ENCODE data around the gene SMIM43. TPM values are rescaled to one million over a fixed set of nuclear protein-coding genes. Genes with fewer than 3 reads are reported as not detected.
A peak's percentile ranks its signal among the peaks of the same experiment; 100 is the strongest.

SMIM43 gene
- total RNA-seq, 2 donors from 2014 or later = 0.21 TPM; not detected in 1

DNA sequence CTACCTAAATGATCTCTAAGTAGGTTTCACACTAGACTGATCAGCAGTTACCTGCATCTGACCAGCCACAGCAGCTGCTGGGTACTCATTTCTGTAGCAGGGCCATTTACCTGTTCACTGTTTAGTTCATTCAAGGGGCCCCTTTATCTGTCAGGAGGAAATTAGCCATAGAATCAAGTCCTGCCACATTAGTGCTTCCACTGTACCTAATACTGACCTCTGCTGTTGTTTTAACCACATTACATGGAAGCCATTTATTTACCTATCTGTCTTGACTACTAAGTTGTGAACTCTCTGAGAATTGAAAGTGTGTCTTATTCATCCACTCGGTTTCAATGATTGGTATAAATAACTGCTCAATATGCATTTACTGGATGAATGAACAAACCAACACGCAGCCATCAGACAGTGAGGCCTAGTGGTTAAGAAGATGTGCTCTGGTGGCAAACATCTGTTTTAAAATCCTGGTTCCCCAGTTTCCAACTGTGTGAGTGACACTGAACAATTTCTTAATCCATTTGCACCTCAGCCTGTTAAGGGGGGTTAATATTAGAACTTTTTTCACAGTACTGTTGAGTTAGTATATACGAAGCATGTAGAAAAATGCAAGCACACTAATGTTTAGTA, 38.2 kb downstream of the SMIM43 start:
- Histone ChIP-seq H3K27ac (no peak overlapping the region), H3K4me3 (no peak overlapping the region), H3K36me3 (no peaks in the 10 kb centered on the region), H3K4me1 (no peaks in the 10 kb centered on the region), H3K27me3 (no peaks in the 10 kb centered on the region), H3K9ac (ENCODE audit: low read depth in 2 of 2, low read length in 2 of 2) (no peak overlapping the region), H3K9me3 (no peaks in the 10 kb centered on the region)
- TF ChIP-seq CTCF (IDR thresholded peaks at IDR 0.05) = peak; percentile 63
- intact Hi-C loops (cut with DNase I) = loop anchor here (5.0 kb wide), 1 partner anchor 354 kb away; no protein-coding TSS in a partner anchor
- DNase-seq = no peak

GRCh38 chr4:121724671-121725070, 40.3 kb downstream of the SMIM43 start:
- TF ChIP-seq CTCF (IDR thresholded peaks at IDR 0.05) = no peak
- Histone ChIP-seq H3K27me3 (no peaks in the 10 kb centered on the region), H3K27ac (no peak overlapping the region), H3K4me1 (no peaks in the 10 kb centered on the region), H3K4me3 (no peak overlapping the region), H3K9ac (ENCODE audit: low read depth in 2 of 2, low read length in 2 of 2) (no peak overlapping the region), H3K36me3 (no peaks in the 10 kb centered on the region), H3K9me3 (no peaks in the 10 kb centered on the region)
- no peak for DNase-seq
- intact Hi-C loops (cut with DNase I) = loop anchor here (5.0 kb wide), 1 partner anchor 352 kb away; no protein-coding TSS in a partner anchor

- no peaks in the 10 kb centered on the region for H3K36me3 ChIP-seq
- intact Hi-C loops (cut with DNase I) = no loop called here
- H3K9me3 ChIP-seq = no peaks in the 10 kb centered on the region
- no peak for DNase-seq
- H3K27me3 ChIP-seq = no peaks in the 10 kb centered on the region
- no peak overlapping the region for H3K4me3 ChIP-seq
- H3K9ac ChIP-seq (ENCODE audit: low read depth in 2 of 2, low read length in 2 of 2) = no peak overlapping the region
- H3K27ac ChIP-seq = no peak overlapping the region
- H3K4me1 ChIP-seq = no peaks in the 10 kb centered on the region
- TF ChIP-seq CTCF (IDR thresholded peaks at IDR 0.05) = no peak
These were observed 43.3 kb downstream of the SMIM43 start for GRCh38 chr4:121721700-121722099.

DNA sequence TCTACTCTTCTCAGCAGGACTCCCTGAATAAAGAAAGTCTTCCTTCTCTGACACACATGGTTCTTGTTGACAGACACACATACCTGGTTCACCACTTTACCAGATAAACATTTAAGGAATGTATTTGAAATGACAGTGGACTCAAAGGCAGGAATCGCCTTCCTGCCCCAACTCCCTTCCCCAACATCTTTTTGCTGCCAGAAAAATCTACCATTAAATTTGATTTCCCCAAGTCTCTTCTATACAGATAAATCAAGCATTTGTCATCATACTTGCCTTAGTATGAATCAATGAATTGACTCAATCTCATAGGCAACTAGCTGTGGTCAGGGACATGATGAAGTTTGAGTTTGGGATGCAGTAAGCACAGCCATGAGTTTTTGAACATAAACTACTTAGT, 44.9 kb downstream of the SMIM43 start:
- H3K4me3 ChIP-seq = no peak overlapping the region
- no peaks in the 10 kb centered on the region for H3K36me3 ChIP-seq
- no peaks in the 10 kb centered on the region for H3K27me3 ChIP-seq
- no peaks in the 10 kb centered on the region for H3K4me1 ChIP-seq
- H3K9ac ChIP-seq (ENCODE audit: low read depth in 2 of 2, low read length in 2 of 2) = no peak overlapping the region
- intact Hi-C loops (cut with DNase I) = no loop called here
- DNase-seq = no peak
- no peak for TF ChIP-seq CTCF (IDR thresholded peaks at IDR 0.05)
- H3K9me3 ChIP-seq = no peaks in the 10 kb centered on the region
- H3K27ac ChIP-seq = no peak overlapping the region

- DNase-seq = no peak
- Histone ChIP-seq H3K9ac (ENCODE audit: low read depth in 2 of 2, low read length in 2 of 2) (no peak overlapping the region), H3K4me1 (no peaks in the 10 kb centered on the region), H3K9me3 (no peaks in the 10 kb centered on the region), H3K4me3 (no peak overlapping the region), H3K27ac (no peak overlapping the region), H3K27me3 (no peaks in the 10 kb centered on the region), H3K36me3 (no peaks in the 10 kb centered on the region)
- TF ChIP-seq CTCF (IDR thresholded peaks at IDR 0.05) = no peak
- intact Hi-C loops (cut with DNase I) = no loop called here
These were observed 47.2 kb downstream of the SMIM43 start for GRCh38 chr4:121717680-121718237.
